Measurements from ENCODE around the gene FMNL3. TPM values are rescaled to one million over a fixed set of nuclear protein-coding genes. Genes with fewer than 3 reads are reported as not detected.

The FMNL3 gene
- total RNA-seq, 1 donor from 2014 or later = 26.4 TPM

DNA sequence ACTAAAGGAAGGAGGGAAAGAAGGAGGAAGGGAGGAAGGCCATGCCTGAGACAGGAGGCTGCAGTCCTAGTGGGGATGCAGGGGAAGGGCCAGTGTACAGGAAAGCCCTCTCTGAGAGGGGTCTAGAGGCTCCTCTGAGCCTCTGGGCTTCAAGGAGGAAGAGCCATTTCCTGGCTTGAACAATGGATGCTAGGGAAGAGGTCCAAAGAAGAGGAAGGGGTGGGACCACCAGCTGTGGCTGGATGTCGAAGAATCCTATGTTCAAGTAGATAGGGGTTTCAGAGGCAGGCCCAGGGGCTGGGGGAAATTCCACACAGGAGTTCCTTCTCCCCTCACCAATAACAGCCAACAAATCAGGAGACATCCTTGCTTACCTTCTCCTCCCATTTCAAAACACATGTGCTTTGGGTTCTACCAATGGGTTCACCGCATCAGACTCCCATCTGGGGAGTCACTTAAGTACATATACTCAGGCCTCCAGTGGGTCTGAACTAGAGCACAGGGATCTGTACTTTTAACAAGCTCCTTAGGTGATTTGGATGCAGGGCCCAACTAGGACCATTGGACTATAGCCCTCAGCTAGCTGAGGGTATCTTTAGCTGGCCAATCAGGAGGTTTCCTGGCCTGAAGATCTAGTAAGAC is 51.5 kb downstream of the FMNL3 start:
- no peak for DNase-seq (ENCODE audit: low spot score)

DNA sequence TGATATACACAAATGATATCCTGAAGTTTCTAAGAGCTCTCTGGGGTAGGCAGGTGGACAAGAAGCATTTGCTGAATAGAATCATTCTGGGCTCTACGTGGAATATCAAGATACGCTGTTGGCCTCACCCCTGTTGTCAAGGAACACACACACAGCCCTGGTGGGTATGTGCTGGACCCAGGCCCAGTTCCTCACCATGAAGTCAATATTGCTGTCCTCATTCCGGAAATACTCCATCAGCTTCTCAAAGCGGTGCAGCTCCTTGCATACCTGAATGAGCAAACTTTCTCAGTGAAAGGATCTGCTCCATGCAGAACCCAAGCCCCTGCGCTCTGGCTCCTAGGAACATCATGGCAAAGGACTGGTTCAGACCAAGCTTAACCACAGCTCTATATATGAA is 52.5 kb downstream of the FMNL3 start:
- DNase-seq (ENCODE audit: low spot score) = no peak

DNA sequence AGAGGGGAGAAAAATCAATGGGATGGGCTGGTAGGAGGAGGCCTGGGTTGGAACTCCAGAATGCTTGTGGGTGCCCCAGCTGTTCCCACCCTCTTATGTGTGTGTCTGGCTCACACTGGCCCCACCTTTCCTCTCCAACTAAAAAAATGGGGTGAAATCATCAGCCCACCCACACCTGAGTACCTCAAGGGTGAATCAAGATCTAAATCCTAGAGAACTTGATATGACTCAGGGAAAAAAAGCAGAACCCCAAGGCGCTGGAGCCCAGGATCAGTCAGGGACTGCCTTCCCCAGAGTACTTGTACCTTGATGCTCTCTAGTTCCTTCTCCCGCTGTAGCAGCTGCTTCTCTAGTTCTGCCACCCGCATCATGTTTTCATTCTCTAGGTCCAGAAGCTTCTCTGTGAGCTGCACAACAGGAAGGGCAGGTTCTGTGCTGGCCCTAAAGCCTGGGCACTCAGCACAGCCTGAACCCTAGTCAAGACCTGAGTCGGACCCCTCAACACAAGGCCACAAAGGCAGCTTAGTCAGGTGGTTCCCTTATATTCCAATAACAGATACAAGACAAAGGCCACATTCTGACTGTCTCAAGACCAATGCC is 54.2 kb downstream of the FMNL3 start:
- no peak for DNase-seq (ENCODE audit: low spot score)

DNA sequence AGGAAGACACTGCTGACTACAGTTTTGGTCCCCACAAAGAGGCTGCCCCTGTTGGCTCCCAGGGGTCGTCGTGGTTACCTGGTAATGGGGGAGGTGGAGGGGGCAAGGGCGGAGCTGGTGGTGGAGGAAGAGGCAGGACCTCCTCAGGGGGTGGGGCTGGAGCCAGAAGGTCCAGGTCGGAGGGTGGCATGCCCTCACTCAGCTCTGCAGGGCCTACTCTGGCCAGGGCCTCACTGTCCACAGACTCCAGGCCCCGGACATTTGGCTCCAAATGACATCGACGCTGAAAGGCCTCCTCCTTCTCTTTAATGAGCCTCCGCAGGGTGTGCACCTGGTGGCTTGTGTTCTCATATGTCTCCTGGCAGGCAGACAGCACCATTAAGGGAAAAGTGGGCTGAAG is 55.4 kb downstream of the FMNL3 start:
- DNase-seq (ENCODE audit: low spot score) = no peak

DNA sequence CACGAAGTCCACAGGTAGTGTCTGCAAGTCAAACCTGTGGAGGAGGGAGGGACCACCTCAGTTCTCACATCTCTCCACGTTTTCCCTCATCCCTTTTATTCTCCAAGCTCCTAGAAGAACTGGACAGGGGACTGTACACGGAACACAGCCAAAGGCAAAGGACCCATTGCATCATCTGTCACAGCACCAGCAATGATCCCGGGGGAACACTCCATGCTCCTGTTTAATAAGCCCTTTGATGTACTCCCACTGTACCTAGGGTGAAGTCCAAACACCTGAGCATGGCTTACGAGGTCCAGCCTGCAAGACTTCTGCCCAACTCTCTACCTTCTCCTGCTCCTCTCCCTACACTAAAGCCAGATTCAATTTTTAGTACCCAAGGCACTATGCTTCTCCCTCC is 57.3 kb downstream of the FMNL3 start:
- no peak for DNase-seq (ENCODE audit: low spot score)

DNA sequence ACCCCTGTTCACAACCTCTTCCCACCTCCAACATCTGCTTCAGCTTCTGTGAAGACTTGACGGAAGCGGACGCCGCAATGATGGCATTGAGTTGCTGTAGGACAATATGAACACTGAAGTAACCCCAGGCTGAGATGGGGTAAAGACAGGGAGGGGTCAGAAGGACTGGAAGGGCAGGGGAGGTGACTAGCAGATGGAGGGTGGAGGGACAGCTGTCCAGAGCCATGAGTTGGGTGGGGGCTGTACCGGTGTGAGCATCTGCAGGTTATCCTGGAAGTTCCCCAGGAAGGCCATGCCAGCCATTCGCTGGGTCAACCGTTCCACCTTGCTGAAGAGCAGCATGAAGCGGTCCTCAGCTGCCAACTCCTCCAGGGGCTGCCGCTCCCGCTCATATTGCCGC is 57.8 kb downstream of the FMNL3 start:
- DNase-seq (ENCODE audit: low spot score) = no peak

DNA sequence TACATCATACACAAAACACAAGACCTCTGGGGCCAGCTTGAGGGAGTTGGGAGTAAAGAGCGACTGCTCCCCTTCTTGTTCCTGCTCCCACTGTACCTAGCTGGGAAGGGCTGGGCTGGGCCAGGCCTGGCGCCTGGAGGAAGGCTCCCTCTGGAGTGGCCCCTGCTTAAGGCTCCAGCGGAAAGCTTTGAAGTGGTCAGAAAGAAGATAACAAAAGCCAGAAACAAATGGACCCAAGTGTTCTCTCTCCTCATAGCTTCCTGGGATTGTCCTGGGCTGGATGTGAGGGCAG is 58.5 kb downstream of the FMNL3 start:
- no peak for DNase-seq (ENCODE audit: low spot score)

DNA sequence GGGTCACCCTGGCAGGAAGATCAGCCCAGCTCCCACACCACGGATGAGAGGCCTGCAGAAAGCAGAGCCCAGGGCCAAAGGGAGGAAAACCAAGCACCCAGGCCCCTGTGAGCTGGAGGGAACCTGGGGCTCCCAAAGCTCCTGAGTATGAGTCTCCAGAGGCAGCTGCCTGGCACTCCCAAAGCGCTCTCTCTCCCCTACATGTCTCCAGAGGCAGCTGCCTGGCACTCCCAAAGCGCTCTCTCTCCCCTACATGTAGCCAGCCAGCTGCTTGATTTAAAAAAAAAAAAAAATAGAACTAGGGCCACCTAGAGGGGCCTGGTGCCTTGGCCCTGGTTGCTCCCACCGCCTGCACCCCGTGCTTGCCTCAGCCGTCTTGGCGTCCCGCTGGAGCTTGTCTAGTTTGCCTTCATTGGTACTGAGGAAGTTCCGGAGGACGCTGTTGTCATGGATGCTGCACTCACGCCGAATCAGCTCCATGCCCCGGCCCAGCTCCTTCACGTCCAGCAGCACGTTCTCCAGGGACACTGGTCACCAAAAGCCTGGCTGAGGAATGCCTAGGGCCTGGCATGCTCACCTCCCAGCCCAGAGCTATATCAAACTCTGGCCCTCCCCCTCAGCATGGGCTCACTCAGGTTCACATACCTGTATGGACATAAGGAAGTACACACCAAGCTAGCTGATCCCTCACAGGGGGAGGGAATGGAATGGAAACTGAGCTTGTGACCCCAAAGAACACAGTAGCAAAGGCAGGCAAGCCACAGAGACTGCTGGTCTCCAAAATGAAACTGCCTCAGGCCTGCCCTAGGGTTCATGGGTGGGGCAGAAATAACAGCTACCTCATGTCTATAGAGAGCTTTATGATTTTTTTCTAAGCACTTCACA is 59.1 kb downstream of the FMNL3 start:
- DNase-seq (ENCODE audit: low spot score) = no peak

DNA sequence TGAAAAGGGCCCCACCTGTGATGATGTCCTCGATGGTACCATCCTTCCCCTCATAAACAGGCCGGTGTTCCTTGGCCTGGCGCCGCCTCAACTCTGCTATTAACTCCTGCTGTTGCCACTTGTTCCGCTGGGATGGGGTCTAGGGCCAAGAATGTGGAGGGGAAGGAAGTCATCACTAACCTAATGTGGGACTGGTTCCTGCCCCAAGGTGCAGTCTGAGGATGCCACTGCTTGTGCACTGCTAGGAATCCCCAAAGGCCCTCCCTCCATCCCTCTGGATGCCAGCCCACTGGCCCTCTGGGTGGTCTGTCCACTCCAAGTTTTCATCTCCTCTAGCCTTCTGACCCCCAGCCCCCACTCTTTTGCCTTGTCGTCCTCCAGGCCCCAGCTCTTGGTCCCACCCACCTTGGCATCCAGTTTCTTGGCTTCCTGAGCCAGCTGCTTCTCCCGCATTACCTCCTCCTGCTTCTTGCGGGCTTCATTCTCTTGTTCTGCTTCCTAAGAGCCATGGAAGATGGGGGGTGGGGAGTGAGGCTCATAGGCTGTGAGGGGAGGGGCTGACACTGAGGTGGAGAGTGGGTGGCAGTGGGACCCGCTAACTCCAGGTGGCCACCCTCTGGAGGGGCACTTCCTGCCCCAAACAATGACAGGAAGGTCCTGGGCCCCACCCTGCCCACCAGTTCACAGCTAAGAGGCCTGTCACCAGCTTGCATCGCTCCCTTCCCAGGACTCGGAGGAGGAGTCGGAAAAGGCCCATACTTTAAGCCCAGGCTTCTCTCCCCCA is 60.1 kb downstream of the FMNL3 start:
- DNase-seq (ENCODE audit: low spot score) = no peak

DNA sequence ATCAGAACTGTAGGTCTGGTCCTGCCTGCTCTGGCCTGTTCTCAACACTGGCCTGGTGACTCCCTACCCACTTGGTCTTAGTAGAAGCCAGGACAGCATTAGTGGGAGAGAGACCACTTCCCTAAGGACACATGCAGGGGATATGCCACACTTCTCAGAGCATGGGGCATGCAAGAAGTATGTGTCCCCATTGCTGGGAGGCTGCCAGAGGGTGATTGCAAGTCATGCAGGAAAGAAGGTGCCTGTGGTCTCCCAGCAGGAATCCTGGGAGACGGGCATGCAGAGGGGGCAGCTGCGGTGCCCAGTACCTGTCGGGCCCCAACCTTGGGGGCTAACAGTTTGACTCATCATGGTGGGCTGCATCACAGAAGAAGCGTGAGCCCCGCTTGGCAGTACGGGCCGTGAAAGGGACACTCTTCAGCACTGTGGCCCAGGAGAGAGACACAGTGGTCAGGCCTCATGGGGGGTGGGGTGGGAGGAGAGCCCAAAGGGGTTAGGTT is 60.8 kb downstream of the FMNL3 start:
- no peak for DNase-seq (ENCODE audit: low spot score)

DNA sequence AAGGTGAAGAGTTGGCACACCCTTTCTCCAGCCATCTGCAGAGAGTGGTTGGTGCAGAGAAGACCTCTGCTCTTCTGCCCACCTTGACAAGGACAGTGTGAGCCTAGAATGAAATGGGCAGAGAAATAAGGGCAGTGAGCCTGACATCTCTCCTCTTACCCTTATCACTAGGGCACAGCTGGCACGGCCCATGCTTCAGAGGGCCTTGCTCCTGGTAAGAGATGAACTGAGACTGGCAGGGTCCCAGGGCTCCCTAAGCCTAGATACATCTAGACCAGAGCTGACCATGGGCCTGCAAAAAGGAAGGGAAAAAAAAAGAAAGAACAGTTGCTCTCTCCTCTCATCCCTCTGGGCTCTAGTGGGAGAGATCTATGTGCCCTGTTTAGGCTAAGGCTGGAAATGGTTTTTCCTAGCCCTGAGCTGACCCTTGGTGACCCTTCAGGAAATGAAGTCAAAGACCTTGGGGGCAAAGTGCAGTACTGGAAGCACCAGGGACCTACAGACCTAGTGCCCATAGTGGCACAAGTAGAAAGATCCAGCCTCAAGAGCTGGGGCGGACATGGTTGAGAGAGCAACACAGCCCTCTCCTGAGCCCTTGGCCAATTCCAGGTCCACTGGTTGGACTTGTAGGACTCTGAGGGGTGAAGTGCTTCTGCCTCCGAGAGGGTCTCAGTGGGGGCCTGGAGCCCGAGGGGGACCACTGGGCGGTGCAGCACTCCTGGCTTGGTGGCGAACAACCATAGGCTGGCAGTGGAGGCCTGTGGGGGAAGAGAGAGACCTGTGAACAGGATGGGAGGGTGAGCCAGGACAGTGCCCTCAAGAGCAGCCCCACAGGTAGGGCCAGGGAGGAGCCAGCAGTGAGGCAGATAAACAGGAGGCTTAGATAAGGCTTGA is 61.8 kb downstream of the FMNL3 start:
- no peak for DNase-seq (ENCODE audit: low spot score)

DNA sequence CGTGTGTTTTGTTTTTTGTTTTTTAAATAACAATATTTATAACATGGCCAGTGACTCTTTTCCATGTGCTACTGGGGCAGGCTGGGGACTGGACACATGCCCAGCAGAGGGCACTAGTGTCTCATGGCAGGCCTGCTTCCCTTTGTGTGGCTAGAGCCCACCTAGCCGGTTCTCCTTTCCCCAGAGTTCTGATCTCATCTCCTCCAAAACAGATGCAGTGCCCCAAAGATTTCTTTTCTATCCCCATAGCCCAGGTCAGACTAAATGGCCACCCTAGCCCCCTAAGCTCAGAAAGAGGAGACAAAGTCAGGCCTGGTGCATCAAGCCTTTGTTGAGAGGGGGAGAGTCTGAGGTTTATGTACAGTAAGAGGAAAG is 62.6 kb downstream of the FMNL3 start:
- no peak for DNase-seq (ENCODE audit: low spot score)

DNA sequence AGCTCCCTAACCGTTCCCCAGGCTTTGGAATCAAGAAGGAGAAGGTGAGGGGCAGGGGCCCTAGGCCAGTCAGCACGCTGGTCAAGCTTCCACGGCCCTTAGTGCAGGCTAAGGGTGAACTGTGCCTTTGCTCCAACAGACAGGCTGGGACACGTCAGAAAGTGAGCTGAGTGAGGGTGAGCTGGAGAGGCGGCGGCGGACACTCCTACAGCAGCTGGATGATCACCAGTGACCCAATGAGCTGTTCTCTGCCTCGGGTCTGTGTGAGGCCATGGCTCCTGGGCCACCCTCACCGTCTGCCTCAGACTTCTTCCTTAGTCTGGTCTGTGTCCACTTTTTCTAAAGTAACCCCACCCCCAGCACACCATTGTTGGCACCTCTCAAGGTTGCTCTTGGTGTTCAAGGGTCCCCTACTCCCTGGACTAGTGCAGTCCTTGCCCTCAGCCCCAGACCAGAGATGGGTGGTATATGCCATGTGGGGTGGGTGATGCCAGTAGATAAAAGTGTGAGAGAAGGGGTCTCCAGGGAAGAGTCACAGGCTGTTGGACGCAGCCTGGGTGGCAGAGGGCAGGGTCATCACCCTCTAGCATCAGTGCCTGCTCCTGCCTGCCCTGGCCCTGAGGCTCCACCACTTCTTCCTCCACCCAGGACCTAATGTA is 63.1 kb downstream of the FMNL3 start:
- DNase-seq (ENCODE audit: low spot score) = no peak

DNA sequence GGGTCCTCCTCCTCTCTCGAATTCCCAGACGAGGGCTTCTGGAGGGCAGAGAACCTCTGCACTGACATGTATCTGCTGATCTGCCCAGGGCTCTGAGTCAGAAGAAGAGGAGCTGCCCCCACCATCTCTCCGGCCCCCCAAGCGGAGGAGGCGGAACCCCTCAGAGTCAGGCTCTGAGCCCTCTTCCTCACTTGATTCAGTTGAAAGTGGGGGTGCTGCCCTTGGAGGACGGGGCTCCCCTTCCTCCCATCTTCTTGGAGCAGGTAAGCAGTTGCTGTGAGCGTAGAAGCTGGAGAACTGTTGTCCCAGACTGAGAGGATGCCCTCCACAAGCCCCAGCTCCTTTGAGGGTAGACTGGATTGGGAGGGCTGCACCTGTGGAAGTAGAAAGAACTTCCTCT is 64.1 kb downstream of the FMNL3 start:
- DNase-seq (ENCODE audit: low spot score) = no peak

DNA sequence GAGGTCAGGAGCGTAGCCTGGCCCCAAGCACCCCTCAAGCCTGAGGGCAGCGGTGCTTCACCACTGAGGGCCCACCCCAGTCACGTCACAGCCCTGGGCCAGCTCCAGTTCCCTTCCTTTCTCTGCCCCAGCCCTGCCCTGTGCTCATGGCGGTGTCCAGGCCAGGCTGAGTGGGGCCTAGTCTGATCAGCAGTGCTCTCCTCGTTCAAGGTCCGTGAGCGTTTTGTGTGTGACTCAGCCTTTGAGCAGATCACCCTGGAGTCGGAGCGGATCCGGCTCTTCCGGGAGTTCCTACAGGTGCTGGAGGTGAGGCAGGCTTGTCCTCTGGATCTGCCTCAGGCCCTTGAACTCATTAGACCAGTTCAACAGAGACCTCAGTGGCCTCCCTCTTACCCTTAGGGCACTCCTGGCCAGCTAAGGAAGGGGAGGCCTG is 64.8 kb downstream of the FMNL3 start:
- DNase-seq (ENCODE audit: low spot score) = no peak

DNA sequence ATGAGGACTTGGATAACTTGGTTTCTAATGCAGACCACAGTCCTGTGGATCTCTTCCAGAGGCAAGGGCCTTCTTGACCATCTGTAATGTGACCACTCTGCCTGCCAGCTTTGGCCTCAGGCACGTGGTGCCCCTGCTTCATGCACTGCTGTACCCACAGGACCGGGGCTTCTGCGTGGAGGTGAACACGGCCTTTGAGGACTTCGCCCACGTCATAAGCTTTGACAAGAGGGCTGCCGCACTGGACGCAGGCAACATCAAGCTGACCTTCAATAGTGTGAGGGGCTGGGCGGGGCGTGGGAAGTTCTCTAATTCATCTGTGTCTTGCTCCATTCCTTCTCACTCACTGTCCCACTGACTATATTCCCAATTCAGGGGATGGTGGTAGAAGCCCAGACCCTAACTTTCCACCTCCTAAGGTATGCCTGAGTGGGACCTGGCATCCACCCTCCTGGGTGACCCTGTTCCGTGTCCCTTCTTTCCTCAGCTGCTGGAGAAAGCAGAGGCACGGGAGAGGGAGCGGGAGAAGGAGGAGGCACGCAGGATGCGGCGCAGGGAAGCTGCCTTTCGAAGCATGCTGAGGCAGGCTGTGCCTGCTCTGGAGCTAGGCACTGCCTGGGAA is 65.3 kb downstream of the FMNL3 start:
- DNase-seq (ENCODE audit: low spot score) = no peak

DNA sequence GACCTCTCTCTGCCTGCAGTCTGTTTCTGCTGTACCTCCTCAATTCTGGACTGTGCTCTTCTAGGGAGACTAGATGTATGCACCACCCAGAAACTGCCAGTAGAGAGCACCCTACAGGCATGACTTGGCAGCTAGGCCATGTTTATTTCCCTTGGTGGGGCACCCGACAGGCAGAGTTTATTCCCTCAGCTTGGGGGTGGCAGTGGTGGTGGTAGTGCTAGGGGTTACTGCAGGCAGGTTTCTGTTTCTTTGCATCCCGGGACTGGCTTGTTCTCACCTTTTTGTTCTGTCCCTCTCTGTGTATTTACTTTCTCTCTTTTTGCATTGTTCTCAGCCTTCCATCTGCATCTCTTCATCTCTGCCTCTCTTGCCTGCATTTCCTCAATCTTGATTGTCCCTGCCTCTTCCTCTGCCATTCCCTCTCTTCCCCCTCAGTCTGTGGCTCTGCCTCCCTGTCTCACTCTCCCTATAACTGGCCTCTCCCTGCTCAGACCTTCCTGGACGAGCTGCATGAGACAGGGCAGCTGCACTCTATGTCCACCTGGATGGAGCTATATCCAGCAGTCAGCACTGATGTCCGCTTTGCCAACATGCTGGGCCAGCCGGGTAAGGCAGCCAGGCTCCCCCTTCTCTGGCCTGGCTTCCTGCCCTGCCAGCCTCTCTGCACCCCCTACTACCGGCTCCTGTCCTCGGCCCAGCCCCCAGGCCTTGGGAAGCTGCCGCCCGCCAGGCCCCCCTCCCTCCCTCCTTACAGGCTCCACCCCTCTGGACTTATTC is 70.0 kb downstream of the FMNL3 start:
- DNase-seq (ENCODE audit: low spot score) = no peak

DNA sequence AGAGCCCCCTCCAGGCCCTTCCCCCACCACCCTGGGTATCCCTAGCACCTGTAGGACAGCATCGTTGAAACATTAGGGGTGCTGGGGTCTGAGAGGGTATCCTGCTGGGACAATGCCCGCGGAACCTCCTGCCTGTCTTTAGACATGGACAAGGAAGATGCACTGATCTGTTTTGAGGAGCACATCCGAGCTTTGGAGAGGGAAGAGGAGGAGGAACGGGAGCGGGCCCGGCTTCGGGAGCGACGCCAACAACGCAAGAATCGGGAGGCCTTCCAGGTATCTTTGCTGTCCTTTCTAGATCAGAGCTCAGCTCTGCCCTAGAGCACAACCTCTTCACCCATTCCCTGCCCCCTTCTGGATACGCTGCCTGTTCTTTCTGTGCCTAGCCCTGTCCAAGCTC is 70.6 kb downstream of the FMNL3 start:
- DNase-seq (ENCODE audit: low spot score) = no peak

DNA sequence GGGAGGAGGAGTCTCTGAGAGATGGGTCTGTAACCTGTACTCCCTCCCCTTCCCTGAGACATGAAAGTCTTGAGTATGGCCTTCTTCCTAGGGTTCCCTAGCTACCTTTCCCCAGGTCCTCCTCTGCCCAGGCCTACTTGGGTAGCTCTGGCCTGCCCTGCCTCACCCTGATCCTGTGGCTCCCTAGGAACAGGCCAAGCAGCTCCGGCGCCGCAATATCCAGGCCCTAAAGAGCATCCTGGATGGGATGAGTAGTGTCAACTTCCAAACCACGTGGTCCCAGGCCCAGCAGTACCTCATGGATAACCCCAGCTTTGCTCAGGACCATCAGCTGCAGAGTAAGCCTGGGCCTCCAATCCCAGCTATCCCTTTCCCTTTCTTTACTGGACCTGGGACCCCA is 71.5 kb downstream of the FMNL3 start:
- DNase-seq (ENCODE audit: low spot score) = no peak

Measured in mesenteric fat pad (tissue), 1 donor.